Fibroblast of skin of abdomen (primary cell): ENCODE results near the gene SIPA1L3.

Experiments
- DNase-seq: peaks from one replicate; pipeline ENCODE4 v3.0.0-alpha.2; 2013

The SIPA1L3 gene

DNA sequence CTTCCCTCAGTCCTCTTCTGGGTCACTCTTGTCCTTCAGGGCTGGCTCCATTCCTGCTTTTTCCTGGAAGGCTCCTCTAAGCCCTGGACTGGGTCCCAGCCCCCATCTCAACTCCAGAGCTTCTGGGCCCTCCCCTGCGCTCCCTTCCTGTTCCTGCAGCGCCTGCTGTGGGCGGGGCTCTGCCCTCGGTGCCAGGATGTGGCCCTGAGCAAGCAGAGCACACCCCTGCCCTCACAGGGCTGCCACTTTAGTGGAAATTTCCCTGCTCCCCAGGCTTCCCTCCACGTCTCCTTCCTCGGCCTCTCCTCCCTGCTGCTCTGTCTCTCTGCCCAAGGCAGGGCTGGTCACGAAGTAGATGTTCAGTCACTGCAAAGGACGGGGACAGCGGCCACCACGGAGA, 288.2 kb downstream of the SIPA1L3 start:
- DNase-seq, result no peak

DNA sequence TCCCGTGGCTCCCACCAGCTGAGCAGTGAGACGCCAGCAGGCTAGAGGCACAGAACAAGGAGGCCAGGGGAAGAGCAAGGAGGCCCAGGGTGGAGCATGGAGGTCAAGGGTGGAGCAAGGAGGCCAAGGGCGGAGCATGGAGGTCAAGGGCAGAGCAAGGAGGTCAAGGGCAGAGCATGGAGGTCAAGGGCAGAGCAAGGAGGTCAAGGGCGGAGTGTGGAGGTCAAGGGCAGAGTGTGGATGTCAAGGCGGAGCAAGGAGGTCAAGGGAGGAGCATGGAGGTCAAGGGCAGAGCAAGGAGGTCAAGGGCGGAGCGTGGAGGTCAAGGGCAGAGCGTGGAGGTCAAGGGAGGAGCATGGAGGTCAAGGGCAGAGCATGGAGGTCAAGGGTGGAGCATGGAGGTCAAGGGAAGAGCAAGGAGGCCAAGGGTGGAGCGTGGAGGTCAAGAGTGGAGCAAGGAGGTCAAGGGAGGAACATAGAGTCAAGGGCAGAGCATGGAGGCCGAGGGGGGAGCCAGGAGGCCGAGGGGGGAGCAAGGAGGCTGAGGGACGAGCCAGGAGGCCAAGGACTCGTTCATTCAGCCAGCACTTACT, 289.3 kb downstream of the SIPA1L3 start:
- no peak for DNase-seq

GRCh38 chr19:38196948-38197656, 290.1 kb downstream of the SIPA1L3 start:
- DNase-seq, result no peak

GRCh38 chr19:38197937-38198704, 291.1 kb downstream of the SIPA1L3 start:
- DNase-seq, result no peak

GRCh38 chr19:38199340-38199739, 292.3 kb downstream of the SIPA1L3 start:
- DNase-seq, result no peak

DNA sequence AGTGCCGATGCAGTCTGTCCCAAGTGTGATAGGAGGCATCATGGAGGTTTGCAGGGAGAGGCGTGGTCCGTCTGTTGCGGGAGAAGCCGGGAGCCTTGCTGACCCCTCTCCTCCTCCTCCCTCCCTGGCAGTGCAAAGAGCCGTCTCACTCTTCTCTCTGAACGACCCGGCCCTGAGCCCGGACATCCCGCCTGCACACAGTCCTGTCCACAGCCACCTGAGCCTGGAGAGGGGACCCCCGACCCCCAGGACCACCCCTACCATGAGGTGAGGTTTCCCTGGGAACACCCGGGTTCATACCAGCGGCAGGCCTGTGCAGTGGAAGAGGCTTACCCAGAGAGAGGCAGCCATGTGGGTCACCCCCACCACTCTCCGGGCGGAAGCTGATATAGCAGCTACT, 294.7 kb downstream of the SIPA1L3 start:
- DNase-seq, result no peak

DNA sequence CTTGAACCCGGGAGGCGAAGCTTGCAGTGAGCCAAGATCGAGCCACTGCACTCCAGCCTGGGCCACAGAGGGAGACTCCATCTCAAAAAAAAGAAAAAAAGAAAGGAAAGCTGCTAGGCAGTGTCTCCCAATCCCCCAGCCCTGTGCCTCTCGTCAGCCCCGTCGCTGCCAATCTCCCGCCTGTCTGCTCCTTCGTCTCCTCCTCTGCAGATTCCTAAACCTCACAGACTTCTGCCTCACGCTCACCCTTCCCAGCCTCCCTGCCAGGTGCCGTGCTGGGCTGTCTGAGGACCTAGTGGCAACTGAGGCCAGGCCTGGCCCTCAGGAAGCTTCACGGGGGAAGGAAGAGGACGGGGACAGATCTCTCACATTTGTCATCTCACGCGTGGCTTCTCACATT, 295.5 kb downstream of the SIPA1L3 start:
- DNase-seq, result no peak

- DNase-seq, result no peak
Measured at GRCh38 chr19:38203197-38203596, 296.2 kb downstream of the SIPA1L3 start.

- no peak for DNase-seq
Measured at GRCh38 chr19:38204096-38204495, 297.1 kb downstream of the SIPA1L3 start.

- DNase-seq, result no peak
Measured at GRCh38 chr19:38204728-38205127, 297.7 kb downstream of the SIPA1L3 start.

DNA sequence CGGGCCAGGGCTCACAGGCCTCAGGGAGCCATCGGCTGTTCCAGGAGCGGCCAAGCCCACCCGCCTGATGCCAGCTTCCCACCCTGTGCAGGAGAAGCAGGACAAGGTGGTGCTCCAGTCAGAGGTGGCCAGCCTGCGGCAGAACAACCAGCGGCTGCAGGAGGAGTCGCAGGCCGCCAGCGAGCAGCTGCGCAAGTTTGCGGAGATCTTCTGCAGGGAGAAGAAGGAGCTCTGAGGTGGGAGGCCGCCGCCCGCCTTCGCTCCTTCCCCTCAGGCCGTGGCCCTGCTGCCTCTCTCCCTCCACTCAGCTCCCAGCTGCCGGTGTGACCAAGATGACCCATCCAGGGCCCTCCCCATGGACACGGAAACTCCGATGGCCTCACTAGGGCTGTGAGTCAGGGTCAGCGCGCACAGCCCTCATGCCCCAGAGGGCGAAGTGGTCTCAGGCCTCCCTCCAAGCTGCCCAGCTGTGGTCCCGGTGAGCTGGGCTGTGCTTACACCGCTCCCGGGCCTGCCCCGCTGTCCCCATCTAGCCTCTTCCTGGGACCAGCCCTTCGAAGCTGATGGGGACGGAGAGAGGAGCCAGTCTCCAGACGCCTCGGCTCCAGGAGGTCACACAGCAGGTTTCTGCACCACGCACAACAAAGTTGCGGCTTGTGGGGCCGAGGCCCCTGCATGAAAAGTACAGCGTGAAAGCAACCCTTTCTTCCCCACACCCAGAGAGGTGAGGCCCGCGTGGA, 299.2 kb downstream of the SIPA1L3 start:
- DNase-seq, result no peak

- DNase-seq, result no peak
Measured at GRCh38 chr19:38206928-38207327, 299.9 kb downstream of the SIPA1L3 start.

DNA sequence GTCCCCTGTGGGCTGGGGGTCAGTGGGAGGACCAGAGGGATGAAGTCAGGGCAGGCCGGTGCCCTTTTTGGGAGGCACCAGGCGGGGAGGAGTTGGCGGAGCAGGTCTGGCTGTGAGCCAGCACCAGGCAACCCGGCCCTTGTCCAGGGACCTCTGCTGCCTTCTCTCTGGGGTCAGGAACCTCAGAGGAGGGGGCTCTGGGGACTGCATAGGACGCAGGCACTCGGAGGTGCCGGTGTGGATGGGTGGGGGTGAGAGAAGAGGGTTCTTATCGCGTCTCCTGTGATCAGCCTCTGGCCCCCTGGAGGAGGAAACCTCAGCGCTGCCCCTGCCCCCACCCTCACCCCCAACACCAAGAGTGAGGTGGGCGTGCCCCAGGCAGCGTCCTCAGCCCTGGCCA, 300.5 kb downstream of the SIPA1L3 start:
- no peak for DNase-seq

DNA sequence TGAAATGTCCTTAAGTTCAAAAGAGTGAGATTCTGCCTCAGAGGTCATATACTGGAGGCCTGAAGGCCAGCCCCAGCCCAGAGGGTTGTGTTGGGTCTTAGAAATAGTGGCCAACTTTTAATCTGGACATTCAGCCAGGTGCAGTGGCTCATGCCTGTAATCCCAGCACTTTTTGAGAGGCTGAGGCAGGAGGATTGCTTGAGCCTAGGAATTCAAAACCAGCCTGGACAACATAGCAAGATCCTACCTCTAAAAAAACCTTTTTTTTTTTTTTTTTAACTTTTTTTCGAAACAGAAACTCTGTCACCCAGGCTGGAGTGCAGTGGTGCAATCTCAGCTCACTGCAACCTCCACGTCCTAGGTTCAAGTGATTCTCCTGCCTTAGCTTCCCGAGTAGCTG, 301.6 kb downstream of the SIPA1L3 start:
- no peak for DNase-seq

DNA sequence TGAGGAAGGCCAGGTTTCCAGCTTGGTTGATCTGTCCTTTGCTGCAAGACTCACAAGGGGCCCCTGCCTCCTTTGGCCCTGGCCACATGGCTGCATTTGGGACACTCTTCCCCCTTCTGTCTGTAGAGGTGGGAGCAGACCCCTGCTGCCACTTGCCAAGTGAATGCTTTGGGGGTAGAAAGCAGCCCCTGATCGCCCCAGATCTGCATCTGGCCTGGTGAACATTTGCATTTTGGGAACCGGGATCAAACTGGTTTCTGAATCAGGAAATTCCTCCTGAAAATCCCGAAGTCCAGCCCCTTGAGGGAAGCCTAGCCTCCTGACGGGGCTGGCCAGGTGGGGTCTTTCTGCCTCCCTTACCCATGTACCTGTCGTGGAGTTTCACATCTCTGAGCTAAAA, 302.1 kb downstream of the SIPA1L3 start:
- DNase-seq, result no peak

DNA sequence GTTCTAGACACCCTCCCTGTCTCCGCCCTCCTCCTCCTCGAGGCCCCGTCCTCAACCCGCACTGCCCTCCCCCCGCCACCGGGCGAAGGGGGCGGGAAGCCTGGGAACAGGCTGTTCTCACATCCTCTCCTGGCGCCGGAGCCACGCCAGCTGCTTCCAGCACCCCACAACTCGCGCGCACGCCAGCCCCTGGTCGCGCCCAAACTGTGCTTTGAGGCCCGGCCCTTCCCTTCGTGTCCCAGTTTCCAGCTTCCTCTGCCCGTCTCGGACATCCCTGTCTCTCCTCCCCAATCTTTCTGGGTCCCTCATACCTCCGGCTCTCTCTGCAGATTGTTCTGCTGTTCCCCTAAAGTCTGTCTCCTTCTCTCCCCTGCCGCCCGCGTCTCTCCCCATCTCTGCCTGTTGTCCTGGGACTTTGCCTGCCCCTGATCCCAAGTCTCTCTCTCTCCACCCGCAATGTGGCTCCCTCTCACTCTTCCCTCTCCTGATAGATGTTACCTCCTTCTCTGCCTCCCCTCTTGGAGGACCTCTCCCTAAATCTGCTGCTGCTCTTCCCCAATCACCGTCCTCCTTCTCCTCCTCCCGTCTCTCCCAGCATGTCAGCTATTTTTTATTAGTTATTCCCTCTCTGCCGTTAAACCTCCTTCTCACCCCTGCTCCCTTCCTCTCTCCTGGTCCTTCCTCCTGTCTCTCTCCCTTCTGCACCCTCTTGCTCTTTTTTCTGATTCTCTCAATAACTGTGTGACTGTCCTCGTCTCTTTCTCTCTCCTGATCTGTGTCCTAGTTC, 302.9 kb downstream of the SIPA1L3 start:
- peak; percentile 29 for DNase-seq

DNA sequence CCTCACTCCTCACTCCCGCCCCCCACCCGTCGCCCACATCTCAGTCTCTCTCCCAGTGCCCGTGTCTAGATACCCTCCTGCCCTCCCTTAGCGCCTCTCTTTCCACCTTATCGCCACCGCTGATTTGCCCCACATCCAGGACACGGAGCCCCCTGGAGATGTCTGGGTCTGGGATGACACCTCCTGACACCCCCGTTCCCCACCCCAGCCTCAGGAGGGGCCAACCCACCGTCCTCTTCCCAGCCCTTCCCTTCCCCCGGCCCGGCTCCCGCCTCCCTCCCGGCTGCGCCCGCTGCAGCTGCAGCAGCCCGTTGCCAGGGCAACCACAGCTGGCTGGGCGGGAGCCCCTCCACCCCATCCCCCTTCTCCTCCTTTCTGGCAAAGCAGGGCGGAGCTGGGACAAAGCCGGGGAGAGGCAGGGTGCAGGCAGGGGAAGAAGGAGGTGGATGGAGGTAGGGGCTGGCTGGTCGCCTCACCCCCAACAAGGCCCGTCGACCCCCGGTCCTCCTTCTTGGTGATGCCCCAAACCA, 303.5 kb downstream of the SIPA1L3 start:
- DNase-seq, result peak; percentile 58

GRCh38 chr19:38211151-38211591, 304.2 kb downstream of the SIPA1L3 start:
- DNase-seq, result no peak

DNA sequence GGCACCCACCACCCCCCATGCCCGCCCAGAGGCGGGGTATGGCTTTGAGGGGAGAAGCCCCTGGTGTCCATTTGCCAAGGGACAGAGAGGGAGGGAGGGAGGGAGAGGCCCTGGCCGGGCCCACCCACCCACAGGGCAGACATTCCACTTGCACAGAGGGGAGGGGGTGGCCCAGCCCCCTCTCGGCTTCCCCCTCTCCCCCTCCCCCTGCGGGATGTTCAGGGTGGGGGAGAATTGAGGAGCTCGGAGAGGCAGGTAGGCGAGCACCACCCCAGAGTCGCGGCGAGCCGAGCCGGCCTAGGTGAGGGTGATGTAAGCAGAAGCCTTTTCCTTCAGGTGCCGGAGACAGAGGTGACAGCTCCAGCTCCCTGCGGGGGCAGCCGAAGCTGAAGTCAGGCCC, 304.8 kb downstream of the SIPA1L3 start:
- DNase-seq, result no peak

DNA sequence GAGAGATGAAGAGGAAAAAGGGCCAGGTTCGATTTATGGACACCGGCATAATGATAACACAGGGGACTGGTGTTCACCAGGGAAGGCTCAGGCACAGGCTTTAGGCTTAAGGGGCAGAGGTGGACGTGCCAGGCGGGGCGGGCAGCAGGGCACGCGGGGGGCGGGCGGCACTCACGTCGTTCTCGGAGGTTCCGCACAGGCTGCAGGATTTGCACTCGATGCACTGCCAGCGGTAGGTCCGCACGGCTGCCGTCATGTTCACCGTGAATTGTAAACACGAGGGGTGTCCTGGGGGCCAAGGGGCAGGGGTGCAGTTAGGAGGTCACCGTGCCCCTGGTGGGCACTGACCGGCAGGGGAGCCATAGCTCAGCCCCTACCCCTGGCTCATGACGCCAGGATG, 306.5 kb downstream of the SIPA1L3 start:
- DNase-seq, result no peak

DNA sequence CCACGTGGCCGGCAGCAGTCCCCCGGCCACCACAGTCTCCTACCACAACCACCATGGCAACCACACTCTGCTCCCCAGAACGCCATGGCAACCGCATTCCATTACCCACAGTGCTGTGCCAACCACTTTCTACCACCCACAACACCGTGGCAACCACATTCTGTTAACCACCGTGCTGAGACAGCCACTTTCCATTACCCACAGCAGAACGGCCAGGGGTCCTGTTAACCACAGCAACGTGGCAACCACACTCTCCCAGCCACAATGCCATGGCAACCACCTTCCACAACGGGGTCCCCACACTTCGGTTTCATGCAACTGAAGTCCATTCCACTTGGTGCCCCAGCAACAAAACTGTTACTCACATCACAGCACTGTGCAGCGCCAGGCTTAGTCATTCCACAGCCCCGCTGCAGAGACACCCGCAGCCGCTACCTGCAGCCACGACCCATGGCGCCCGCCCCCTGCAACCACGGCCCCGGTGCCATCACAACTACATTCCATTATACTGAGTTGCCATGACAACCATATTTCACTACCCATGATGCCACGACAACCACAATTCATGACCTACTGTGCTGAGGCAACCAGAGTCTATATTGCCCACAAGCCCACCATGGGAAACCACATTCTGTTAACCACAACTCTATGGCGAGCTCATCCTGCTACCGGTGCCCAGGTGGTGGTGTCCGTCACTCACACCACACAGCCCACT, 307.1 kb downstream of the SIPA1L3 start:
- DNase-seq, result peak; percentile 45
